Measurements from ENCODE around the gene RHBDL1.

The RHBDL1 gene

DNA sequence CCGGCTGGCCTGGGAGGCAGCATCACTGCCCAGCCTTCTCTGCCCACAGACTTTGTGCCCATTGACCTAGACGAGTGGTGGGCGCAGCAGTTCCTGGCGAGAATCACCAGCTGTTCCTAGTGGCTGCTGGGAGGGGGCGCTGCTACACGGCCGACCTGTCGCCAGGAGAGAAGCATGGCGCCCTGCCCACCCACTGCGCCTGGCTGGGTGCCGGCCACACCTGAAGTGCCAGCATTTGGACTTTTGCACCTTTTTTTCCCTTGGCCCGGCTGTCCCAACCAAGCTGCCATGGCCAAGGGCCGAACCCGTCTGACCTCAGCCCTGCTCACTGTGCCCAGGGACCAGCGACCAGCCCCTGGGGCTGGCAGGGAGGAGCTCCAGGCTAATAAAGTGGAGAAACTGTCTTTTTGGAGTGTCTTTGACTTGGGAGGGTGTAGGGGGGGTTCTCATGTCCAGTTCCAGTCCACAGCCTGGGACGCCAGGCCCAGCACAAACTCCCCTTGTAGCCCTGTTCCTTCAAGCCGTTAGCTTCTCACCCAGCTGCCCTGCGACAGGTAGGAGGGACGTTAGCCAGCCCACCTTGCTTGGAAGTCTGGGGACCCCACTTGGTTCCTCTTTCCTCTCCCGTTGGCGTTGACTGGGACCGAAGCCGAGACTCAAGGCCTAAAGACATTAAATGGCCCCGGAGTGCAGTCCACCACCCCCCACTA, 27.2 kb upstream of the RHBDL1 start (continued):
- TF ChIP-seq ZNF335 (tag by site-specific recombination; conservative IDR thresholded peaks at IDR 0.05) (no peak), ZNF239 (tag by site-specific recombination; IDR thresholded peaks at IDR 0.05) (no peak), ZNF521 (tag by site-specific recombination; IDR thresholded peaks at IDR 0.05) (no peak), RBAK (tag by site-specific recombination; IDR thresholded peaks at IDR 0.05) (no peak), ZSCAN16 (tag by site-specific recombination; IDR thresholded peaks at IDR 0.05) (no peak), MYNN (tag by site-specific recombination; IDR thresholded peaks at IDR 0.05; ENCODE audit: borderline replicate concordance) (no peak), KLF16 (tag by site-specific recombination; IDR thresholded peaks at IDR 0.05) (no peak), ZNF37A (tag by site-specific recombination; IDR thresholded peaks at IDR 0.05) (no peak), ZNF623 (tag by site-specific recombination; IDR thresholded peaks at IDR 0.05) (no peak), TCF7L2 (IDR thresholded peaks at IDR 0.05; ENCODE audit: borderline replicate concordance, low read depth, low read length) (no peak), FEZF1 (tag by site-specific recombination; IDR thresholded peaks at IDR 0.05) (no peak), ZNF426 (tag by site-specific recombination; IDR thresholded peaks at IDR 0.05) (no peak), ZNF670 (tag by site-specific recombination; IDR thresholded peaks at IDR 0.05; ENCODE audit: low read depth) (no peak), ZNF596 (tag by site-specific recombination; IDR thresholded peaks at IDR 0.05) (no peak), GLIS2 (tag by site-specific recombination; IDR thresholded peaks at IDR 0.05) (peak; percentile 79), ZNF677 (tag by site-specific recombination; IDR thresholded peaks at IDR 0.05) (no peak), ZXDB (tag by site-specific recombination; IDR thresholded peaks at IDR 0.05) (no peak; the same call in 1 of the 2 replicates), KLF8 (tag by site-specific recombination; IDR thresholded peaks at IDR 0.05) (no peak; the same call in 1 of the 2 replicates), EGR2 (tag by site-specific recombination; IDR thresholded peaks at IDR 0.05; ENCODE audit: low read depth) (peak; percentile 69), ZNF184 (tag by site-specific recombination; IDR thresholded peaks at IDR 0.05) (no peak), ZNF24 (tag by site-specific recombination; IDR thresholded peaks at IDR 0.05) (no peak), ZNF221 (tag by site-specific recombination; IDR thresholded peaks at IDR 0.05; ENCODE audit: borderline replicate concordance) (no peak), ZBTB1 (tag by site-specific recombination; IDR thresholded peaks at IDR 0.05) (no peak), ZNF248 (tag by site-specific recombination; IDR thresholded peaks at IDR 0.05) (no peak), ZNF169 (tag by site-specific recombination; IDR thresholded peaks at IDR 0.05) (no peak), ZNF202 (tag by site-specific recombination; IDR thresholded peaks at IDR 0.05; ENCODE audit: borderline replicate concordance) (no peak), BCL11B (tag by site-specific recombination; IDR thresholded peaks at IDR 0.05; ENCODE audit: low read depth) (peak; percentile 89)
- TF ChIP-seq, protein P1, sequence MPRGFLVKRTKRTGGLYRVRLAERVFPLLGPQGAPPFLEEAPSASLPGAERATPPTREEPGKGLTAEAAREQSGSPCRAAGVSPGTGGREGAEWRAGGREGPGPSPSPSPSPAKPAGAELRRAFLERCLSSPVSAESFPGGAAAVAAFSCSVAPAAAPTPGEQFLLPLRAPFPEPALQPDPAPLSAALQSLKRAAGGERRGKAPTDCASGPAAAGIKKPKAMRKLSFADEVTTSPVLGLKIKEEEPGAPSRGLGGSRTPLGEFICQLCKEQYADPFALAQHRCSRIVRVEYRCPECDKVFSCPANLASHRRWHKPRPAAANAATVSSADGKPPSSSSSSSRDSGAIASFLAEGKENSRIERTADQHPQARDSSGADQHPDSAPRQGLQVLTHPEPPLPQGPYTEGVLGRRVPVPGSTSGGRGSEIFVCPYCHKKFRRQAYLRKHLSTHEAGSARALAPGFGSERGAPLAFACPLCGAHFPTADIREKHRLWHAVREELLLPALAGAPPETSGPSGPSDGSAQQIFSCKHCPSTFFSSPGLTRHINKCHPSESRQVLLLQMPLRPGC (tag by site-specific recombination; IDR thresholded peaks at IDR 0.05) = no peak; the same call in 1 of the 2 replicates
- TF ChIP-seq, protein P2, sequence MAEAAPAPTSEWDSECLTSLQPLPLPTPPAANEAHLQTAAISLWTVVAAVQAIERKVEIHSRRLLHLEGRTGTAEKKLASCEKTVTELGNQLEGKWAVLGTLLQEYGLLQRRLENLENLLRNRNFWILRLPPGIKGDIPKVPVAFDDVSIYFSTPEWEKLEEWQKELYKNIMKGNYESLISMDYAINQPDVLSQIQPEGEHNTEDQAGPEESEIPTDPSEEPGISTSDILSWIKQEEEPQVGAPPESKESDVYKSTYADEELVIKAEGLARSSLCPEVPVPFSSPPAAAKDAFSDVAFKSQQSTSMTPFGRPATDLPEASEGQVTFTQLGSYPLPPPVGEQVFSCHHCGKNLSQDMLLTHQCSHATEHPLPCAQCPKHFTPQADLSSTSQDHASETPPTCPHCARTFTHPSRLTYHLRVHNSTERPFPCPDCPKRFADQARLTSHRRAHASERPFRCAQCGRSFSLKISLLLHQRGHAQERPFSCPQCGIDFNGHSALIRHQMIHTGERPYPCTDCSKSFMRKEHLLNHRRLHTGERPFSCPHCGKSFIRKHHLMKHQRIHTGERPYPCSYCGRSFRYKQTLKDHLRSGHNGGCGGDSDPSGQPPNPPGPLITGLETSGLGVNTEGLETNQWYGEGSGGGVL (tag by site-specific recombination; IDR thresholded peaks at IDR 0.05) = no peak
- TF ChIP-seq, protein P3, sequence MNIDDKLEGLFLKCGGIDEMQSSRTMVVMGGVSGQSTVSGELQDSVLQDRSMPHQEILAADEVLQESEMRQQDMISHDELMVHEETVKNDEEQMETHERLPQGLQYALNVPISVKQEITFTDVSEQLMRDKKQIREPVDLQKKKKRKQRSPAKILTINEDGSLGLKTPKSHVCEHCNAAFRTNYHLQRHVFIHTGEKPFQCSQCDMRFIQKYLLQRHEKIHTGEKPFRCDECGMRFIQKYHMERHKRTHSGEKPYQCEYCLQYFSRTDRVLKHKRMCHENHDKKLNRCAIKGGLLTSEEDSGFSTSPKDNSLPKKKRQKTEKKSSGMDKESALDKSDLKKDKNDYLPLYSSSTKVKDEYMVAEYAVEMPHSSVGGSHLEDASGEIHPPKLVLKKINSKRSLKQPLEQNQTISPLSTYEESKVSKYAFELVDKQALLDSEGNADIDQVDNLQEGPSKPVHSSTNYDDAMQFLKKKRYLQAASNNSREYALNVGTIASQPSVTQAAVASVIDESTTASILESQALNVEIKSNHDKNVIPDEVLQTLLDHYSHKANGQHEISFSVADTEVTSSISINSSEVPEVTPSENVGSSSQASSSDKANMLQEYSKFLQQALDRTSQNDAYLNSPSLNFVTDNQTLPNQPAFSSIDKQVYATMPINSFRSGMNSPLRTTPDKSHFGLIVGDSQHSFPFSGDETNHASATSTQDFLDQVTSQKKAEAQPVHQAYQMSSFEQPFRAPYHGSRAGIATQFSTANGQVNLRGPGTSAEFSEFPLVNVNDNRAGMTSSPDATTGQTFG (tag by site-specific recombination; IDR thresholded peaks at IDR 0.05; ENCODE audit: borderline replicate concordance) = no peak
- TF ChIP-seq, protein P4, sequence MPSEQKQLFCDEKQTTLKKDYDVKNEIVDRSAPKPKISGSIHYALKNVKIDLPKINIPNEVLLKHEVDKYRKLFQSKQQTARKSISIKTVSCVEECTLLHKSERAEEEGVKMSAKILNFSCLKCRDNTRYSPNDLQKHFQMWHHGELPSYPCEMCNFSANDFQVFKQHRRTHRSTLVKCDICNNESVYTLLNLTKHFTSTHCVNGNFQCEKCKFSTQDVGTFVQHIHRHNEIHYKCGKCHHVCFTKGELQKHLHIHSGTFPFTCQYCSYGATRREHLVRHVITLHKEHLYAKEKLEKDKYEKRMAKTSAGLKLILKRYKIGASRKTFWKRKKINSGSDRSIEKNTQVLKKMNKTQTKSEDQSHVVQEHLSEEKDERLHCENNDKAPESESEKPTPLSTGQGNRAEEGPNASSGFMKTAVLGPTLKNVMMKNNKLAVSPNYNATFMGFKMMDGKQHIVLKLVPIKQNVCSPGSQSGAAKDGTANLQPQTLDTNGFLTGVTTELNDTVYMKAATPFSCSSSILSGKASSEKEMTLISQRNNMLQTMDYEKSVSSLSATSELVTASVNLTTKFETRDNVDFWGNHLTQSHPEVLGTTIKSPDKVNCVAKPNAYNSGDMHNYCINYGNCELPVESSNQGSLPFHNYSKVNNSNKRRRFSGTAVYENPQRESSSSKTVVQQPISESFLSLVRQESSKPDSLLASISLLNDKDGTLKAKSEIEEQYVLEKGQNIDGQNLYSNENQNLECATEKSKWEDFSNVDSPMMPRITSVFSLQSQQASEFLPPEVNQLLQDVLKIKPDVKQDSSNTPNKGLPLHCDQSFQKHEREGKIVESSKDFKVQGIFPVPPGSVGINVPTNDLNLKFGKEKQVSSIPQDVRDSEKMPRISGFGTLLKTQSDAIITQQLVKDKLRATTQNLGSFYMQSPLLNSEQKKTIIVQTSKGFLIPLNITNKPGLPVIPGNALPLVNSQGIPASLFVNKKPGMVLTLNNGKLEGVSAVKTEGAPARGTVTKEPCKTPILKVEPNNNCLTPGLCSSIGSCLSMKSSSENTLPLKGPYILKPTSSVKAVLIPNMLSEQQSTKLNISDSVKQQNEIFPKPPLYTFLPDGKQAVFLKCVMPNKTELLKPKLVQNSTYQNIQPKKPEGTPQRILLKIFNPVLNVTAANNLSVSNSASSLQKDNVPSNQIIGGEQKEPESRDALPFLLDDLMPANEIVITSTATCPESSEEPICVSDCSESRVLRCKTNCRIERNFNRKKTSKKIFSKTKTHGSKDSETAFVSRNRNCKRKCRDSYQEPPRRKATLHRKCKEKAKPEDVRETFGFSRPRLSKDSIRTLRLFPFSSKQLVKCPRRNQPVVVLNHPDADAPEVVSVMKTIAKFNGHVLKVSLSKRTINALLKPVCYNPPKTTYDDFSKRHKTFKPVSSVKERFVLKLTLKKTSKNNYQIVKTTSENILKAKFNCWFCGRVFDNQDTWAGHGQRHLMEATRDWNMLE (tag by site-specific recombination; conservative IDR thresholded peaks at IDR 0.05; ENCODE audit: low read depth) = no peak
